Activated CD8-positive, alpha-beta T cell treated with anti-CD3 and anti-CD28 coated beads for 36 hours (primary cell): Measurements from ENCODE around the gene DRG1. TPM values are rescaled to one million over a fixed set of nuclear protein-coding genes. Genes with fewer than 3 reads are reported as not detected.

Source experiments
- ATAC-seq: fragments of 200-7000 bp; cut with Tn5 transposase; one replicate; pipeline ENCODE4 v1.10.0; 2021; ENCODE audit warnings: mild to moderate bottlenecking, moderate library complexity
- CTCF ChIA-PET: fragments of 350-600 bp; sonication (Branson Sonifier 250); formaldehyde crosslinking; loops from one replicate; lab custom pipeline; 2021; ENCODE audit warnings: antibody characterized with exemption; lab: Charles Lee
- POLR2A ChIA-PET: fragments of 350-600 bp; sonication (Branson Sonifier 250); formaldehyde crosslinking; loops from one replicate; lab custom pipeline; 2021; ENCODE audit warnings: antibody characterized with exemption; lab: Charles Lee
- DNase-seq: peaks from one replicate; pipeline ENCODE4 v3.0.0-alpha.2; 2020
- H3K27ac Mint-ChIP-seq: one replicate; pipeline ENCODE4 v1.8.0; 2021; ENCODE audit warnings: mild to moderate bottlenecking, mixed read lengths
- H3K27me3 Mint-ChIP-seq: one replicate; pipeline ENCODE4 v1.8.0; 2021; ENCODE audit warnings: mixed read lengths
- H3K36me3 Mint-ChIP-seq: one replicate; pipeline ENCODE4 v1.8.0; 2021; ENCODE audit warnings: low read depth, mixed read lengths
- H3K4me1 Mint-ChIP-seq: one replicate; pipeline ENCODE4 v1.8.0; 2021; ENCODE audit warnings: low read depth, mixed read lengths
- H3K4me3 Mint-ChIP-seq: one replicate; pipeline ENCODE4 v1.8.0; 2021; ENCODE audit warnings: mild to moderate bottlenecking, moderate library complexity, mixed read lengths
- H3K9me3 Mint-ChIP-seq: one replicate; pipeline ENCODE4 v1.8.0; 2021; ENCODE audit warnings: mixed read lengths
- CTCF ChIP-seq: fragments of 200-600 bp; IDR thresholded peaks from one replicate; pipeline ENCODE4 v1.8.0; 2022; ENCODE audit warnings: antibody characterized with exemption, mild to moderate bottlenecking
- intact Hi-C: fragments of 100-400 bp; cut with micrococcal nuclease; formaldehyde crosslinking; loops from one replicate; pipeline ENCODE4 v1.10.0; 2022
- total RNA-seq, 2 experiments: library from RNA; stranded (reverse); gene quantifications; one replicate each; pipeline ENCODE4 v1.2.3, GENCODE V29; 2021

Gene DRG1
- total RNA-seq, 2 experiments from 2014 or later, result 118 to 130 TPM

- Mint-ChIP-seq H3K27ac (peak overlapping the region; percentile 8), H3K27me3 (no peaks in the 10 kb centered on the region), H3K36me3 (peaks cover 38% of the 10 kb centered on the region), H3K4me3 (no peak overlapping the region), H3K9me3 (no peaks in the 10 kb centered on the region), H3K4me1 (no peaks in the 10 kb centered on the region)
- POLR2A ChIA-PET, result interaction anchor here (0.6 kb wide), 1 partner anchor 17 kb away, joined by 3 read pairs; no protein-coding TSS in a partner anchor
- TF ChIP-seq CTCF, result no peak
- intact Hi-C loops, result no loop called here
- ATAC-seq (no peak), DNase-seq (no peak)
- CTCF ChIA-PET, result interaction anchor here (1.4 kb wide), 1 partner anchor 132 kb away, joined by 4 read pairs; no protein-coding TSS in a partner anchor
Measured at GRCh38 chr22:31445642-31446041, 46.2 kb downstream of the DRG1 start.

- Mint-ChIP-seq H3K27ac (no peak overlapping the region), H3K9me3 (no peaks in the 10 kb centered on the region), H3K27me3 (no peaks in the 10 kb centered on the region), H3K4me3 (no peak overlapping the region), H3K4me1 (no peaks in the 10 kb centered on the region), H3K36me3 (peaks cover 37% of the 10 kb centered on the region)
- no peak for DNase-seq
- ChIA-PET CTCF (interaction anchor here (0.9 to 1.4 kb wide), 2 partner anchors 20 to 133 kb away, joined by 3 to 4 read pairs; no protein-coding TSS in a partner anchor), POLR2A (no interaction called here)
- no peak for TF ChIP-seq CTCF
- ATAC-seq, result no peak
- intact Hi-C loops, result no loop called here
Measured at GRCh38 chr22:31446208-31446607, 46.8 kb downstream of the DRG1 start.

- TF ChIP-seq CTCF, result no peak
- CTCF ChIA-PET, result interaction anchor here (0.9 to 1.4 kb wide), 2 partner anchors 19 to 134 kb away, joined by 3 to 4 read pairs; no protein-coding TSS in a partner anchor
- ATAC-seq (no peak), DNase-seq (no peak)
- H3K27me3 Mint-ChIP-seq, result no peaks in the 10 kb centered on the region
- intact Hi-C loops, result no loop called here
- H3K4me3 Mint-ChIP-seq, result no peak overlapping the region
- POLR2A ChIA-PET, result interaction anchor here (0.6 kb wide), 2 partner anchors 8 to 10 kb away, joined by 3 read pairs; no protein-coding TSS in a partner anchor
- peaks cover 32% of the 10 kb centered on the region for H3K36me3 Mint-ChIP-seq
- H3K27ac Mint-ChIP-seq, result no peak overlapping the region
- H3K9me3 Mint-ChIP-seq, result no peaks in the 10 kb centered on the region
- no peaks in the 10 kb centered on the region for H3K4me1 Mint-ChIP-seq
Measured at GRCh38 chr22:31446767-31447166, 47.4 kb downstream of the DRG1 start.

- no peak for TF ChIP-seq CTCF
- H3K9me3 Mint-ChIP-seq, result no peaks in the 10 kb centered on the region
- POLR2A ChIA-PET, result interaction anchor here (0.6 to 1.4 kb wide), 5 partner anchors 11 to 183 kb away, joined by 3 to 5 read pairs (median 3); partner anchors contain the start of gene PATZ1
- DNase-seq (no peak), ATAC-seq (no peak)
- intact Hi-C loops, result no loop called here
- no peaks in the 10 kb centered on the region for H3K4me1 Mint-ChIP-seq
- peaks cover 31% of the 10 kb centered on the region for H3K36me3 Mint-ChIP-seq
- no peak overlapping the region for H3K27ac Mint-ChIP-seq
- no peaks in the 10 kb centered on the region for H3K27me3 Mint-ChIP-seq
- H3K4me3 Mint-ChIP-seq, result no peak overlapping the region
- CTCF ChIA-PET, result no interaction called here
Measured at GRCh38 chr22:31447337-31447736, 47.9 kb downstream of the DRG1 start.

GRCh38 chr22:31448382-31448781 lies 49.0 kb downstream of the DRG1 start:
- DNase-seq, result no peak
- POLR2A ChIA-PET, result interaction anchor here (0.9 to 1.4 kb wide), 4 partner anchors 12 to 182 kb away, joined by 3 to 5 read pairs (median 4); no protein-coding TSS in a partner anchor
- H3K36me3 Mint-ChIP-seq, result peaks cover 24% of the 10 kb centered on the region
- ATAC-seq, result no peak
- H3K27me3 Mint-ChIP-seq, result no peaks in the 10 kb centered on the region
- no peaks in the 10 kb centered on the region for H3K4me1 Mint-ChIP-seq
- no peak overlapping the region for H3K4me3 Mint-ChIP-seq
- no peak for TF ChIP-seq CTCF
- H3K27ac Mint-ChIP-seq, result no peak overlapping the region
- CTCF ChIA-PET, result interaction anchor here (1.0 kb wide), 1 partner anchor 12 kb away, joined by 4 read pairs; no protein-coding TSS in a partner anchor
- intact Hi-C loops, result no loop called here
- no peaks in the 10 kb centered on the region for H3K9me3 Mint-ChIP-seq
